GM19025 (cell line): ENCODE data around the gene COPS3.
"Not testable (repeated sequence)": the region's sequence is repeated elsewhere in the genome, so short reads cannot be mapped to it uniquely, and the experiment has no call there.

ENCODE experiments used
- ATAC-seq: cut with Tn5 transposase; IDR thresholded peaks from one replicate; pipeline ENCODE4 v1.9.1; 2021; ENCODE audit warnings: mild to moderate bottlenecking, low read depth, moderate library complexity; ENCODE audit not compliant: unreplicated experiment

Gene COPS3

GRCh38 chr17:17303010-17303846, 22.2 kb upstream of the COPS3 start, which contains the start of gene NT5M:
NT5M (plus strand) TSS chr17:17303373; CDS start chr17:17303551, 178 bp downstream.
- ATAC-seq: peak; percentile 55

GRCh38 chr17:17301659-17302058, 20.6 kb upstream of the COPS3 start:
- not testable (repeated sequence) for ATAC-seq

GRCh38 chr17:17300624-17301568, 19.9 kb upstream of the COPS3 start:
- no peak for ATAC-seq

GRCh38 chr17:17298108-17298507, 17.1 kb upstream of the COPS3 start:
- ATAC-seq: no peak

GRCh38 chr17:17297217-17297616, 16.2 kb upstream of the COPS3 start:
- ATAC-seq: no peak

GRCh38 chr17:17295141-17295540, 14.1 kb upstream of the COPS3 start:
- no peak for ATAC-seq

- no peak for ATAC-seq
These were observed 8.7 kb upstream of the COPS3 start for GRCh38 chr17:17289701-17290100.

- no peak for ATAC-seq
These were observed 8.0 kb upstream of the COPS3 start for GRCh38 chr17:17289086-17289485.

- ATAC-seq: no peak
These were observed 4.9 kb upstream of the COPS3 start for GRCh38 chr17:17285951-17286350.

- ATAC-seq: no peak
These were observed 1.7 kb downstream of the COPS3 start for GRCh38 chr17:17279316-17279715.

- ATAC-seq: not testable (repeated sequence)
These were observed 3.6 kb downstream of the COPS3 start for GRCh38 chr17:17277431-17277830.

- ATAC-seq: no peak
These were observed 5.1 kb downstream of the COPS3 start for GRCh38 chr17:17275971-17276370.

GRCh38 chr17:17269926-17270773, 10.9 kb downstream of the COPS3 start:
- ATAC-seq: no peak

GRCh38 chr17:17264430-17264829, 16.6 kb downstream of the COPS3 start:
- ATAC-seq: no peak

GRCh38 chr17:17258998-17259397, 22.0 kb downstream of the COPS3 start:
- ATAC-seq: no peak

GRCh38 chr17:17258011-17258410, 23.0 kb downstream of the COPS3 start:
- no peak for ATAC-seq

- ATAC-seq: no peak
These were observed 24.7 kb downstream of the COPS3 start for GRCh38 chr17:17256316-17256715.

GRCh38 chr17:17255689-17256088, 25.4 kb downstream of the COPS3 start:
- not testable (repeated sequence) for ATAC-seq

- ATAC-seq: no peak
These were observed 27.0 kb downstream of the COPS3 start for GRCh38 chr17:17254036-17254435.

GRCh38 chr17:17253406-17253805, 27.6 kb downstream of the COPS3 start:
- no peak for ATAC-seq
